Transverse colon (tissue), 4 donors: ENCODE measurements around the gene STK4.

ENCODE experiments used
- POLR2A ChIP-seq: fragments of 450-650 bp; IDR thresholded peaks from one replicate; pipeline ENCODE4 v1.6.1; 2016; ENCODE audit warnings: antibody characterized with exemption, mild to moderate bottlenecking, moderate library complexity
- POLR2AphosphoS5 ChIP-seq, 3 donors: sonication (generic); formaldehyde crosslinking; IDR thresholded peaks; one replicate each; pipeline ENCODE4 v1.6.1; 2016; ENCODE audit warnings: antibody characterized with exemption in 3 of 3
- TF ChIP-seq, protein P1 (sequence below), 5 experiments: fragments of 200-600 bp in 3 of 5; fragments of 450-650 bp in 2 of 5; sonication (generic) in 3 of 5; IDR thresholded peaks; 1 replicate in 2 of 5; 2 replicates in 3 of 5; pipeline ENCODE4 v1.5.1; 2016 to 2017; ENCODE audit warnings: antibody characterized with exemption in 5 of 5, inconsistent platforms in 3 of 5, mild to moderate bottlenecking in 2 of 5, moderate library complexity in 1 of 5

- TF ChIP-seq, protein P1, sequence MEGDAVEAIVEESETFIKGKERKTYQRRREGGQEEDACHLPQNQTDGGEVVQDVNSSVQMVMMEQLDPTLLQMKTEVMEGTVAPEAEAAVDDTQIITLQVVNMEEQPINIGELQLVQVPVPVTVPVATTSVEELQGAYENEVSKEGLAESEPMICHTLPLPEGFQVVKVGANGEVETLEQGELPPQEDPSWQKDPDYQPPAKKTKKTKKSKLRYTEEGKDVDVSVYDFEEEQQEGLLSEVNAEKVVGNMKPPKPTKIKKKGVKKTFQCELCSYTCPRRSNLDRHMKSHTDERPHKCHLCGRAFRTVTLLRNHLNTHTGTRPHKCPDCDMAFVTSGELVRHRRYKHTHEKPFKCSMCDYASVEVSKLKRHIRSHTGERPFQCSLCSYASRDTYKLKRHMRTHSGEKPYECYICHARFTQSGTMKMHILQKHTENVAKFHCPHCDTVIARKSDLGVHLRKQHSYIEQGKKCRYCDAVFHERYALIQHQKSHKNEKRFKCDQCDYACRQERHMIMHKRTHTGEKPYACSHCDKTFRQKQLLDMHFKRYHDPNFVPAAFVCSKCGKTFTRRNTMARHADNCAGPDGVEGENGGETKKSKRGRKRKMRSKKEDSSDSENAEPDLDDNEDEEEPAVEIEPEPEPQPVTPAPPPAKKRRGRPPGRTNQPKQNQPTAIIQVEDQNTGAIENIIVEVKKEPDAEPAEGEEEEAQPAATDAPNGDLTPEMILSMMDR (IDR thresholded peaks at IDR 0.05) = no peak
- TF ChIP-seq POLR2AphosphoS5 (IDR thresholded peaks at IDR 0.05) = no peak
- TF ChIP-seq POLR2A = no peak
Measured at GRCh38 chr20:45082468-45082867, 116.2 kb downstream of the STK4 start.
